ENCODE results near the gene HOXA9.

The HOXA9 gene

GRCh38 chr7:27126596-27127327 lies 38.6 kb downstream of the HOXA9 start:
- no peak for DNase-seq (ENCODE audit: low read depth in 2 of 2)

GRCh38 chr7:27125986-27126394 lies 39.3 kb downstream of the HOXA9 start:
- DNase-seq (ENCODE audit: low read depth in 2 of 2): no peak

- no peak for DNase-seq (ENCODE audit: low read depth in 2 of 2)
Measured at GRCh38 chr7:27124902-27125689, 40.2 kb downstream of the HOXA9 start.

- DNase-seq (ENCODE audit: low read depth in 2 of 2): no peak
Measured at GRCh38 chr7:27124096-27124901, 41.0 kb downstream of the HOXA9 start.

GRCh38 chr7:27123477-27124053 lies 41.8 kb downstream of the HOXA9 start:
- DNase-seq (ENCODE audit: low read depth in 2 of 2): no peak

- no peak for DNase-seq (ENCODE audit: low read depth in 2 of 2)
Measured at GRCh38 chr7:27123007-27123476, 42.3 kb downstream of the HOXA9 start.

- no peak for DNase-seq (ENCODE audit: low read depth in 2 of 2)
Measured at GRCh38 chr7:27122077-27122910, 43.0 kb downstream of the HOXA9 start.

- DNase-seq (ENCODE audit: low read depth in 2 of 2): no peak
Measured at GRCh38 chr7:27121684-27122076, 43.7 kb downstream of the HOXA9 start.

GRCh38 chr7:27119412-27119911 lies 45.9 kb downstream of the HOXA9 start:
- DNase-seq (ENCODE audit: low read depth in 2 of 2): no peak

- no peak for DNase-seq (ENCODE audit: low read depth in 2 of 2)
Measured at GRCh38 chr7:27118580-27118979, 46.8 kb downstream of the HOXA9 start.

GRCh38 chr7:27117887-27118491 lies 47.3 kb downstream of the HOXA9 start:
- DNase-seq (ENCODE audit: low read depth in 2 of 2): no peak

- DNase-seq (ENCODE audit: low read depth in 2 of 2): no peak
Measured at GRCh38 chr7:27116962-27117886, 48.1 kb downstream of the HOXA9 start.

GRCh38 chr7:27116031-27116961 lies 49.0 kb downstream of the HOXA9 start:
- DNase-seq (ENCODE audit: low read depth in 2 of 2): no peak

- DNase-seq (ENCODE audit: low read depth in 2 of 2): no peak
Measured at GRCh38 chr7:27115221-27116026, 49.9 kb downstream of the HOXA9 start.

- no peak for DNase-seq (ENCODE audit: low read depth in 2 of 2)
Measured at GRCh38 chr7:27114881-27115220, 50.5 kb downstream of the HOXA9 start.

- DNase-seq (ENCODE audit: low read depth in 2 of 2): no peak
Measured at GRCh38 chr7:27113991-27114769, 51.2 kb downstream of the HOXA9 start.

Measured in stimulated activated CD8-positive, alpha-beta memory T cell treated with anti-CD3 and anti-CD28 coated beads, Interleukin-7, amount 100 ng/mL, for 1 hour (primary cell).